ENCODE measurements around the gene TNFSF8.

Gene TNFSF8

DNA sequence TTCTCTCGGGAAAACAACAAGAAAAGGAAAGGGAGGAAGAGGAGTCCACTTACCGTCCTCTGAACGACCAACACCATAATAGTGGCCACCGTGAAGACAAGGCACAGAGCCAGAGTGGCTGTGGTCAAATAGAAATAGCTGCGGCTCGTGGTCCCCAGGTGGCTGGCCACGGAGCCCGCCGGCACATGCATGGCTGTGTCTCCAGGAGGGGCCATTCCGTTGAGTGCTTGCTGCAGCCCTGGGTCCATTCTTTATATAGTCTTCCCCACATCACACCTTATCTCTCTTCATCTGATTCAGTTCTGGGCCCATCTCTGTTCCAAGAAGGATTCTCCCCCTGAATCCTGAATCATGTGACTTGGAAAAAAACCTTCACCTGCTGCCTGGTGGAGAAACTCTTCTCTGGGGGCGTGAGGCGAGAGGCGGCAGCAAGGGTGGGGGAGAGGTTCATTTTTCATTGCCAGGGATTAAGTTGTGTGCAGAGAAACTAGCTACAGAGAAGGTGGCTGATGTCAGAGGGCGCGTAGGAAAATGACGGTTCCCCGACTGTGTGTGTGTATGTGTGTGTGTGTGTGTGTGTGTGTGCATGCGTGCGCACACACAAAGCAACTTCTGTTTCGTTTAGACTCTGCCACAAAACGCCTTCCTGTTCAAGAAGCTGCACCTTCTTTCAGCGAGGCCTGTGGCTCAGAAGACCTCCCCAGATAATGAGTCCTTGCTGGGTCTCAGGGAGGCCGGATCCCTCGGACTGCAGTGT is at the start of gene TNFSF8:
Gene TNFSF8, minus strand, starts transcription at position 536 of the 757 bp plus-strand sequence. Its CDS starts 288 bp downstream, at position 248.
- peak; percentile 87 for DNase-seq

GRCh38 chr9:114973216-114973615 is 42.8 kb upstream of the TNFSF8 start:
- peak; percentile 39 for DNase-seq

- peak; percentile 25 for DNase-seq
These were observed 42.2 kb upstream of the TNFSF8 start for GRCh38 chr9:114972510-114973136.

DNA sequence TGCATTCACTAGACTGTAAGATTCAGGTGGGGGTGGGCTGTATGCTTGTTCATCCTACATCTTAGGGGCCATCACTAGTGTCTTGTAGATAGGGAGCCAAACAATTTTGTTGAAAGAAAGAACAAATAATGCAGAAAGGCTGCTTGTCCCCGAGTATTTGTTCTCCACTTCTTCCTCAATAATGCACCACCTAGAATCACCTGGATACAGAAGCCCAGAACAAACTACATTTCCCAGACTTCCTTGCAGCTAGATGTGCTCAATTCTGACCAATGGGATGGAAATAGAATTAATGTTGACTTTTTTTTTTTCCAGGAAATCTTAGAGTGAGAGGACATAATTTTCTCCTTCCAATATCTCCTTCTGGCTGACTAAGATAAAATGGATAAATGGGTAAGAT is 38.9 kb upstream of the TNFSF8 start:
- DNase-seq = no peak

- peak; percentile 89 for DNase-seq
These were observed 38.3 kb upstream of the TNFSF8 start for GRCh38 chr9:114968671-114969070.

DNA sequence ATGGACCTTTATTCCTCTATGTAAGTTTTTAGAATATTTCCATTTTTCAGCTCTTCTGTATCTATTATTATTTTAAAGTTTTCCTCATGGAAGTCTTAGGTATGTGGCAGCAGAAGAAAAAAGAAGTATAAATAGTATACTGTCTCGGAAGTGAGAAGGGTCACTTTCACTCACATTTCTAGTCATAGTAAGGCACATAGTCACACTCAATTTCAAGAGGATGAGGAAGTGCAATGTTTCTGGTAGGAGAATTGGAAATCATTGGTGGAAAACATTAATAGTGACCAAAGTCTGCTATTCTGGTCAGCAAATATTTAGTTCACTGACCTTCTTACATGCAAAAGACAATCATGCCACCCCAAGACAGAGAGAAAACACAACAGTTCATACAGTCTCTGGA is 35.2 kb upstream of the TNFSF8 start:
- DNase-seq = peak; percentile 35

- DNase-seq = no peak
These were observed 32.4 kb upstream of the TNFSF8 start for GRCh38 chr9:114962809-114963208.

DNA sequence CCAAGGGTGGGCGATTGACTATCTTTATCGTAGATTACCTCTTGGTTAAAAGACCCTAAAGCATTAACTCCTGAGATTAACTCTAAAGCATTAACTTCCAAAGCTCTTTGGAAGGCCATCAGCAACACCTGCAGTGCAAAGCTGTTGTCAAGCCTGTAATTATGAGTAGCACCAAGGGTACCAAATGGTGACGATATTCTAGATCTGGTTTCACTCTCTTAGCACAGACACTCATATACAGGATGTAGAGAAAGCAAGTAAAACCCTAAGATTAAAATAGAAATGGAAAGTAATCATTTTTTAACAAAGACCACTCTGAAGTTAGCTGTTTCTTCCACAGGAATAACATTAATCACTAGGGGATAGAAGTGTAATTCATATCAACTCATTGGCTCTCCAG is 29.9 kb upstream of the TNFSF8 start:
- no peak for DNase-seq

GRCh38 chr9:114958844-114959235 is 28.4 kb upstream of the TNFSF8 start:
- DNase-seq = peak; percentile 49

- peak; percentile 94 for DNase-seq
These were observed 27.8 kb upstream of the TNFSF8 start for GRCh38 chr9:114958021-114958843.

DNA sequence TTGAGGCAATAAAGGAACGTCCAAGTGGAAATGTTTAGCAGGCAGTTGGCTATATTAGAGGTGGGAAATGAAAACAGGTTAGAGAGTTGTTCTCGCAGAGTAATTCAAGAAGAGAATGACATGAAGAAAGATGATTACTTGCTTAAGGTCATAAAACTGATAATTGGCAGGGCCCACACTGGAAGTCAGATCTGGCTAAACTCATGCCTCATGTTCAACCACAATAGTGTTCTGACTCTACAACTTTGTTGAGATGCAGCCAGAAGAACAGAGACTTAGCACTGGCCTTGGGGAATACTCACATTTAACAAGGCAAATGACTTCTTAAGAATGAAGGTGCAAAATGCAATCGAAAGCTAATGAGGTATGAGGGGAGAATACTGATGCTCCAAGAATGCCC is 27.2 kb upstream of the TNFSF8 start:
- no peak for DNase-seq

DNA sequence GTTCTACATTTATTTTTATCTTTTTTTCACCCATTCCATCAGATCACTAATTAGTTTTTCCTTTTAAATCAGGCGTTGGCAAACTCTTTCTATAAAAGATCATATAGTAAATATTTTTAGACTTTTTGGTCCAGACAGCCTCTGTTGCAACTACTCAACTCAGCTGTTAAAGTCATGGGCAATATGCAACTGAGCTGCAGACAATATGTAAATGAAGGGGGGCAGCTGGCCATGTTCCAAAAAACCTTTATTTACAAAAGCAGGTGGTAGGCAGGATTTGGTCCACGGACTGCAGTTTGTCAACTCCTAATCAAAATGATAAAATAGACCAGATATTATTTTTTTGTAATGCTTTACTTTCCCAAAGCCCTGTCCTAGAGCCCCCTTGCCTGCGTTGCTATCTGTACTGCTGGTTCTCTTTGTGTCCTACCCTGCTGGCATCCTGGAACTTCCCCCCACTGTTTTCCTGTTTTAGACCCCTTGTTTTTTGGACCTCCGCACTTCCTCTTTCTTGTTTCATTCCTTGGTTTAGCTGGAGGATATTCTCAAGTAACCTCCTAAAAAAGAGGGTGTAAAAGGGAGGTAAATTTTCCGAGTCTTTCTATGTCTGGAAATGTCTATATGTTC is 24.7 kb upstream of the TNFSF8 start:
- DNase-seq = peak; percentile 63

- peak; percentile 90 for DNase-seq
These were observed 23.6 kb upstream of the TNFSF8 start for GRCh38 chr9:114953959-114954358.

GRCh38 chr9:114953046-114953445 is 22.7 kb upstream of the TNFSF8 start:
- DNase-seq = no peak

DNA sequence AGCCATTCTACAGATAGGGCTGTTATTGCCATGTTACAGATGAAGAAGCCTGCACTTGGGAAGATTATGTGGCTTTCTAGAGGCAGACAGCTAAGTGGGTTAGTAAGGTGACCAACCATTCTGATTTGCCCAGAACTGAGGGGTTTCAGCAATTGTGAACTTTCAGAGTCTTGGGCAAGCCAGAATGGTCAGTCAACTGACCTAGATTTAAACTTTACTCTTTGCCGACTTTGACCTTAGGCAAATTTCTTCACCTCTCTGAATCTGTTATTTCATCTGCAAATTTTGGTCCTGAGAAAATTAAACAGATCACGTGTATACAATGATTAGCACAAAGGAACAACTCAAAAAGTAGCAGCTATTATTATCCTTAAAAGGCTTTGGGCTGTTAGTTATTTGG is 20.4 kb upstream of the TNFSF8 start:
- no peak for DNase-seq

- no peak for DNase-seq
These were observed 16.7 kb upstream of the TNFSF8 start for GRCh38 chr9:114947058-114947457.

- DNase-seq = peak; percentile 66
These were observed 15.4 kb upstream of the TNFSF8 start for GRCh38 chr9:114945616-114946412.

GRCh38 chr9:114941376-114941775 is 11.0 kb upstream of the TNFSF8 start:
- DNase-seq = no peak

GRCh38 chr9:114938687-114939575 is 8.5 kb upstream of the TNFSF8 start:
- DNase-seq = no peak

GRCh38 chr9:114937516-114937915 is 7.1 kb upstream of the TNFSF8 start:
- peak; percentile 57 for DNase-seq

- DNase-seq = peak; percentile 72
These were observed 6.2 kb upstream of the TNFSF8 start for GRCh38 chr9:114936581-114936980.
